SK-N-MC (cell line): ENCODE results near the gene FBXL7.

Experiments
- DNase-seq: peaks from one replicate; pipeline ENCODE4 v3.0.0-alpha.2; 2011; ENCODE audit warnings: low read depth, low spot score
- H3K27ac ChIP-seq: fragments of 200-600 bp; sonication (generic); 2 replicates; pipeline ENCODE4 v1.5.1; 2016; ENCODE audit warnings: mixed run types
- H3K36me3 ChIP-seq: fragments of 200-600 bp; sonication (generic); 2 replicates; pipeline ENCODE4 v1.6.1; 2017; ENCODE audit warnings: antibody characterized with exemption, low read length, mixed read lengths; ENCODE audit not compliant: insufficient read depth
- H3K4me3 ChIP-seq: fragments of 200-600 bp; sonication (generic); 2 replicates; pipeline ENCODE4 v1.5.1; 2016
- H3K9ac ChIP-seq: fragments of 200-600 bp; sonication (generic); 2 replicates; pipeline ENCODE4 v1.8.0; 2017; ENCODE audit warnings: mixed run types, mixed read lengths; ENCODE audit not compliant: insufficient read length
- H3K9me3 ChIP-seq: fragments of 200-600 bp; sonication (generic); 2 replicates; pipeline ENCODE4 v1.6.1; 2017; ENCODE audit warnings: low read depth, mild to moderate bottlenecking, antibody characterized with exemption, low read length, moderate library complexity, mixed read lengths
- EZH2 ChIP-seq: fragments of 200-600 bp; sonication (generic); IDR thresholded peaks from one replicate; pipeline ENCODE4 v1.6.1; 2017; ENCODE audit warnings: antibody characterized with exemption
- FOXP2 ChIP-seq: optimal IDR thresholded peaks from 2 replicates; pipeline ENCODE3; 2011; ENCODE audit warnings: mild to moderate bottlenecking, moderate library complexity; ENCODE audit not compliant: insufficient read depth; ENCODE audit errors: extremely low read length, control extremely low read depth
- POLR2AphosphoS5 ChIP-seq: IDR thresholded peaks from 2 replicates; pipeline ENCODE4 v1.6.1; 2012; ENCODE audit warnings: mild to moderate bottlenecking, low read depth, low read length, borderline replicate concordance

FBXL7 gene

DNA sequence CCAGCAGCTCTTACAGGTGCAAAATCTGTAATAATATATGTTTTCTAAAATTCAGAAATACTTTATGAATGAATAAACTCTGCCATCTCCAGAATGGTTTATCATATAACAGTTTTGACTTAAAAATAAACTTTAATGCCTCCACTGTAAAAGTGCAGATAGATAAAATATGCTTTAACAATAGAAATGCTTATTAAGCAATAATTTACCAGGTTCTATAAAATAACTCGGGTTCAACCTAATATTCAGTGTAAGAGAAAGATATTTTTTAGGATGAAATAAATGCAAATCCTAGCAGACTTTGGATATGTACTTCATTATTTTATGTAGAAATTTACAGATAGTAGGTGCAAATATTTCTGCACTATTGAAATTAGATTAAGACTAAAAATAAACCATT, 74.1 kb downstream of the FBXL7 start:
- Histone ChIP-seq H3K27ac (no peak overlapping the region), H3K4me3 (no peak overlapping the region), H3K36me3 (no peaks in the 10 kb centered on the region), H3K9ac (no peak overlapping the region), H3K9me3 (no peaks in the 10 kb centered on the region)
- TF ChIP-seq POLR2AphosphoS5 (no peak), EZH2 (no peak), FOXP2 (no peak)
- no peak for DNase-seq

DNA sequence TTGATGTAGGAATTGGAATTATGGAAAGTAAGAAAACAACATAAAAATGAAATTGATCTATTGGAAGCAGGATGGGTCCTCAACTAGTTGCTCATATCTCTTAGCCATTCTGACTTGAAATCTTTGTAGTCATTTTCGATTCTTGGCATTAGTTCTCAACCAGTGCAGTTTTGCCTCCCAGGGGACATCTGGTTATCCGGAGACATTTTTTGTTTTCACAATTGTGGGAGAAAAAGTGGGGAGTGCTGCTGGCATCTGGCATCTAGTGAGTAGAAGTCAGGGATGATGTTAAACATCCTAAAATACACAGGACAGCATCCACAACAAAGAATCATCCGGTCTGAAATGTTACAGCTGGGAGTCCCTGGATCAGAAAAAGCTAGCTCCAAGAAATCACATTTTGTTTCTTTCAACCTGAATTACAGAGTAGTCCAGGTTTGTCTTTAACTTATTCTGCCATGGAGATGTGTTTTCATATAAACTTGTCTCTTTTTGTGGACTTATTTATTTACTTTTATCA, 74.9 kb downstream of the FBXL7 start:
- Histone ChIP-seq H3K9ac (no peak overlapping the region), H3K4me3 (no peak overlapping the region), H3K27ac (no peak overlapping the region), H3K36me3 (no peaks in the 10 kb centered on the region), H3K9me3 (no peaks in the 10 kb centered on the region)
- TF ChIP-seq POLR2AphosphoS5 (no peak), EZH2 (no peak), FOXP2 (no peak)
- no peak for DNase-seq

- Histone ChIP-seq H3K27ac (no peak overlapping the region), H3K9ac (no peak overlapping the region), H3K4me3 (no peak overlapping the region), H3K9me3 (no peaks in the 10 kb centered on the region), H3K36me3 (no peaks in the 10 kb centered on the region)
- no peak for TF ChIP-seq EZH2
- TF ChIP-seq FOXP2, result no peak
- no peak for TF ChIP-seq POLR2AphosphoS5
- no peak for DNase-seq
Measured at GRCh38 chr5:15575666-15576065, 75.7 kb downstream of the FBXL7 start.

DNA sequence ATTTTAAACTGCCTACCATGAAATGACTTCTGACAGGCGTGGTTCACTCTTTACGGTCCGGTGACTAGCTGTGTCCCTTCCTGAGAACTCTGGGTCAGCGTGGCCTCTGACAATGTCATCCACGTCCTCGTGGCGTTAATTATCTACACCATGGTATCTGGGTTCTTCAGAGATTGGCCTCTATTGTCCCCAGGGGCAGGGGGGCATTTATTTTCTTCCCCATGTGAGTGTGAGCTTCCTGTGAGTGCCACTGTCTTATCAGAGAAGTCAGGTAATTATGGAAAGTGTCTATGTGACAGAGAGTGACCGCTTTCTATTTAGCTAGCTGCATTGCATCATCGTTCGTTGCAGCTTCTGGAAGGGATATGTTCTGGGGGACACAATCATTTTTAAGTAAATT, 77.2 kb downstream of the FBXL7 start:
- Histone ChIP-seq H3K9ac (no peak overlapping the region), H3K27ac (no peak overlapping the region), H3K36me3 (no peaks in the 10 kb centered on the region), H3K4me3 (no peak overlapping the region), H3K9me3 (no peaks in the 10 kb centered on the region)
- no peak for TF ChIP-seq POLR2AphosphoS5
- TF ChIP-seq EZH2, result no peak
- no peak for TF ChIP-seq FOXP2
- DNase-seq, result no peak

- H3K9me3 ChIP-seq, result no peaks in the 10 kb centered on the region
- no peak overlapping the region for H3K9ac ChIP-seq
- no peaks in the 10 kb centered on the region for H3K36me3 ChIP-seq
- no peak for DNase-seq
- no peak overlapping the region for H3K4me3 ChIP-seq
- H3K27ac ChIP-seq, result no peak overlapping the region
- TF ChIP-seq FOXP2 (no peak), EZH2 (no peak), POLR2AphosphoS5 (no peak)
Measured at GRCh38 chr5:15577831-15578230, 77.9 kb downstream of the FBXL7 start.

DNA sequence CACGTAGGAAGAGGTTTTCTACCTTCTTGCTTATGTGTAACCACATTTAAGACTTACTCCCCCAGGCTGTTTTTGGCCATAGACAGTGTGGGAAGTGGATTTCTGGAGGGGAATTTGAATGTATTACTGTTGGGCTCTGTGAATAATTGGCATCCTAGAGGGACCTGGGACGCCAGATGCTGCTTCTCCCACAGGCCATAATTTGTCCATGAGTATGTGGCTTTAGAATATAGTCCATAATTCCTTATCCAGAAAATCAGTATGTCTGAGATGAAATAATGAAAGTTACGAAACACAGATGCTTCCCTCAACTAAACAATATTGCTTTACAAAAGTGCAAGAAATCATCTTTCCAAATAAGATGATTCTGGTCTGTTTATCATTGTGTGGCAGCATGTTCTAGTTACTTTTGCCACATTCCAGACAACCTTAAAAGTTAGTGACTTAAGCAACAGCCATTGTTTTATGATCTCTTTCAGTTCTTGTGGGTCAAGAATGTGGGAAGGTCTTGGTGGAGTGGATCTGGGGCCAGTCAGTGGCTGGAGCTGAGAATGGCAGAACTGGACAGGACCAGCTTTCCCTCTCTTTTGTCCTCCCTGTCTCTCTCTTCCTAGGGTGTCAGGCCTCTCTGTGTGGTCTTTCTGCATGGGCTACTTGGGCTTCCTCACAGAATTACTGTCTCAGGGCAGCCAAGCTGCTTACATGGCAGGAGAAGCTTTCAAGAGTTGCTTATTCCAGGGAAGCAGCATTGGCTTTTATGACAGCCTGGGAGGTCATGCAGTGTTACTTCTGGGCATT, 79.4 kb downstream of the FBXL7 start:
- TF ChIP-seq FOXP2 (no peak), EZH2 (no peak), POLR2AphosphoS5 (no peak)
- Histone ChIP-seq H3K36me3 (no peaks in the 10 kb centered on the region), H3K4me3 (no peak overlapping the region), H3K27ac (no peak overlapping the region), H3K9ac (no peak overlapping the region), H3K9me3 (no peaks in the 10 kb centered on the region)
- no peak for DNase-seq

- no peak overlapping the region for H3K4me3 ChIP-seq
- H3K36me3 ChIP-seq, result no peaks in the 10 kb centered on the region
- DNase-seq, result no peak
- no peaks in the 10 kb centered on the region for H3K9me3 ChIP-seq
- H3K27ac ChIP-seq, result no peak overlapping the region
- no peak overlapping the region for H3K9ac ChIP-seq
- TF ChIP-seq EZH2 (no peak), FOXP2 (no peak), POLR2AphosphoS5 (no peak)
Measured at GRCh38 chr5:15584528-15584927, 84.5 kb downstream of the FBXL7 start.

- H3K27ac ChIP-seq, result no peak overlapping the region
- no peak for DNase-seq
- H3K9ac ChIP-seq, result no peak overlapping the region
- no peaks in the 10 kb centered on the region for H3K36me3 ChIP-seq
- no peak for TF ChIP-seq FOXP2
- no peak overlapping the region for H3K4me3 ChIP-seq
- no peaks in the 10 kb centered on the region for H3K9me3 ChIP-seq
Measured at GRCh38 chr5:15585128-15585527, 85.1 kb downstream of the FBXL7 start.

DNA sequence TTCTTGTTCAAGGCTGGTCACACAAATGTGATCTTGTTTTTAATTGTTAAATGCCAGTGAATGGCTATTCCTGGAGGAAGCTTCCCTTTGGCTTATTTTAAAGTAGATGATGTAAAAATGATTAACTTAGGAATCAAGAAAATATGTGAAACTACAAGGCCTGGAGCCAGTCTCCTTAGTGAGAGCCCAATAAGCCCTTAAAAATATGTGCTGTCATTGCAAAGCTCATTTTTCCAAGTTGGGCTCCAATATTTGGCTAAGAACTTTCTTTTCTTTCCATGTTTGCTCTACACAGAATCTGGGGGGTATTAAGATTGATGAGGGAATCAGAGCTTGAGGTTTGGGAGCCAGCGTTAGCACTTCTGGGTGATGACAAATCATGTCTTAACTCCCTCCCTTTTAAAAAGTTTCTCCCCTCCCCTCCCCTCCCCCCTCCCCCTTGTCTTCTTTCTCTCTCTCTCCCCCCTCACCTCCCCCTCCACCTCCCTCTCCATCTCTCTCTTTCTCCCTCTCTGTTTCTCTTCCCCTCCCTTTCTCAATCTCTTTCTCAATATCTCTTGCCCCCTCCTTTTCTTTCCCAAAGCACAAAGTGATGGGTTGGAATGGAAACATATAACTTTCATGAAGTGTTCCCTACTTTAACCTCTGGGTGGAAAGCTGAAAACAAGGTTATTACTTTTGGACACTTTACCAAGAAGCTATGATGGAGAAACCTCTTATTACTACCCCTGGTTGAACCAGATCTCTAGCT, 86.0 kb downstream of the FBXL7 start:
- DNase-seq, result no peak
- TF ChIP-seq EZH2 (no peak), POLR2AphosphoS5 (no peak), FOXP2 (no peak)
- H3K4me3 ChIP-seq, result no peak overlapping the region

More for the DNA sequence above, 86.0 kb downstream of the FBXL7 start:
- Histone ChIP-seq H3K36me3 (no peaks in the 10 kb centered on the region), H3K27ac (no peak overlapping the region), H3K9ac (no peak overlapping the region), H3K9me3 (no peaks in the 10 kb centered on the region)
